HG02678 (cell line): Measurements from ENCODE around the gene SMARCC1.

ENCODE experiments used
- ATAC-seq: cut with Tn5 transposase; IDR thresholded peaks from one replicate; pipeline ENCODE4 v1.9.1; 2021; ENCODE audit warnings: mild to moderate bottlenecking, moderate library complexity; ENCODE audit not compliant: unreplicated experiment

Gene SMARCC1

DNA sequence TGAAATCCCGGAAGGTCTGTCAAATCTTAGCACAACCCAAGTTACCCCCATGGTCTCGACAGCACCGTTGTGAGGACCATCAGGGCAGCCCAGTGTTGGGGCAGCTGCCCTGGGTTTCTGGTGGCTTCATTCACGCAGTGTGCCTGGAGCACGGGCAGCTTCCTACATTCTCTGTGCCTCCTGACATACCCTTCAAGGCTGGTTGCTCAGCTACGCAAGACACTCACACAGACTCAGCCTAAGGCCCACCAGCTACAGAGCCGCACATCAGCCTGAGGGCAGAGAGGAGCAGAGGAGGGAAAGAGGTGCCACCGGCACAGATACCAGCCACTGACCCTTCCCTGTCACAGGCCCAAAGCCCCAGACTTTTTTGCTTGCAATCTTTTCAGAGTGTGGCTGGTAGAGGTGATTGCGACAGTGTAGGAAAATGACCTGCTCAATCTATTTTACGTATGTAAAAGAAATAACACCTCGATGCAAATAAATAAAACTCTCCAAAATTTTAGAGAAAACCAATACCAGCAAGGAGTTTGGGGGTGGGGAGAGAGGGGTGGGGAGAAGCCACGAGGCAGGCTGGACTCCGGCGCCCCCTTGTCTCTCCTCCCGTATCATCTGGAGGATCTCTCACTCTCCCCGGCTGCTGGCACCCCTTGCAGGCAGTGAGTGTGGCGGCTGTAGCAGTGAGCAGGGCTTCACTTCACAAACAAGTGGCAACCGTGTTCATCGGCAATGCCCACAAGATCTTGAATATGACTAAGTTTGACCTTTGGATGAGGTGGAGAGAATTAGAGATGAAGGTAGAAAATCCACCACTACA is 215.8 kb downstream of the SMARCC1 start:
- no peak for ATAC-seq

DNA sequence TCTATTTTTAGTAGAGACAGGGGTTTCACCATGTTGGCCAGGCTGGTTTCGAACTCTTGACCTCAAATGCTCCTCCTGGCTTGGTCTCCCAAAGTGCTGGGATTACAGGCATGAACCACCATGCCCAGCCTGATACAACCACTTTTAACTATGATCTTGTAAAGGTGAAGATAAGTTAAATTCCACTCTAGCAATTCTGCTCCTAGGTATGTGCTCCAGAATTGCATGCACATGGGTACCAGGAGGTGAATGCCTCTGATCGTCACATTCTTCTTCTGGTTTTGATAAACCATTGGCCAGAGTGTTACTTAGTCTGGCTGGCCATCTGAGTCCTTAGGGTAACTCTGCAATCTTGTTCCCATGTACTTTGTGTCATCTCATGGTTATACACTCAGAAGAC is 225.3 kb downstream of the SMARCC1 start:
- ATAC-seq, result no peak

DNA sequence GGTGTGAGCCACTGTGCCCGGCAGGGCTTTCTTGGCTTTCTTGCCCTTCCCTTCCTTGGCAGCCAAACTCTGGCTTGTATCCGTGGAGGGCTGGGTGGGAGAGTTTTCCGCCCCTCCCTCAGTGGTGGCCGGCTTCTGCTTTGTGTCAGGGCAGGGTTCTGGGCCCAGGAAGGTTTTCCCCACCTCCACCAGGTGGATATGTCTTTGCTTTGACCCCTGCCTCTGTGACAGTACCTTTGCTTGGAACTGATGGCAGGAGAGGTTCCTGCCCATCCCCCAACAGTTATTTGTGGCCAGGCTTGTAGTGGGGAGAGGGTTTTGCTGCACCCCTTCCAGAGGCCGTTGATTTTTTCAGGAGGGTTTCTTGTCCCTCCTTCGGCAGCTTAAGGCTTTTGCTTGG is 227.4 kb downstream of the SMARCC1 start:
- ATAC-seq, result no peak

DNA sequence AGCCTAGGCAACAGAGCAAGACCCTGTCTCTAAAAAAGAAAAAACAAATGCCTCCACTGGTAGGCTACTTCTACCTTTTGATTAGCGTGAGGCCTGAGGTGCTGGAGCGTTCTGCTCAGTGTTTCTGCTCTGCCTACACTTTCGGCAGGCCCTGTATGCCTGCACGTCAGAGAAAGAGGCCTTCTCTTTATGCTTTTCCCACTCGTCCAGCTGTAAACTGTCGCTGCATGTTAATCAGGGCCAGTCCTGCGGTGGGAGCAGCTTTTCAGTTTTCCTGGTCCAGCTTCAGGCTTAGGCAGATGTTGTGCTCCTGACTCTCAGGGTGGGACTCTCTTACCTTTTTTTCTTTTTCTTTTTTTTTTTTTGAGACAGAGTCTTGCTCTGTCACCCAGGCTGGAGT is 228.3 kb downstream of the SMARCC1 start:
- ATAC-seq, result no peak

DNA sequence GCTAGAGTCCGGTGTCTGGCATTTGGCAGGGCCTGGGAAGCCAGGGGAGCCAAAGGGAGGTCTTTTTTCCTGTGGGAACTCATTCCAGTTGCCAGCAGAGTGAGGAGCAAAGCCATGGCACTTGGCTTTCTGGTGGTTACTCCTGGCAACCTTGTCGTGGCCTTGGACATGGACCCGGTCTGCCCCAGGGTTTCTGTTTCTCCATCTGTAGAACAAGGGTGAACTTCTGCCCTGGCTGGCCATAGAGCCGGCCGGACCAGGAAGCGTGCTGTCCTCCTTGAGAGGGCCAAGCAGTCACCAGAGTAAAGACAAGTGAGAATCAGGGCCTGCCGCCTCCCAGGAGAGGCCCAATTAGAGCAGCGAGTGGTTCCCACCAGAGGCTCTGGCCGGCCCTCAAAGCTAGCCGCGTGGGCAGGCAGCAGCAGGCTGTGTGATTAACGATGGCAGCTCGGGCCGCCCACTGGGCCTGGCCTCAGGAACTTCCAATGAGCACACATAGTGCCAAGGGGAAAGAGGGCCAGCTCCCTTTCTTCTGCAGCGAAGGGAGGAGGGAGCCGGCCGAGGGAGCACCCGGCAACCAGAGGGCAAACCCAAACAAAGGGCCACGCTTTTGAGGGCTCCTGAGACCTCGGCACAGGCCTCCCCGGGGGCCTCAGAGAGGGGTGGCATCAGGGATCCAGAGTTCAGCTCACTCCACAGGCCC is 239.1 kb downstream of the SMARCC1 start:
- ATAC-seq, result no peak

DNA sequence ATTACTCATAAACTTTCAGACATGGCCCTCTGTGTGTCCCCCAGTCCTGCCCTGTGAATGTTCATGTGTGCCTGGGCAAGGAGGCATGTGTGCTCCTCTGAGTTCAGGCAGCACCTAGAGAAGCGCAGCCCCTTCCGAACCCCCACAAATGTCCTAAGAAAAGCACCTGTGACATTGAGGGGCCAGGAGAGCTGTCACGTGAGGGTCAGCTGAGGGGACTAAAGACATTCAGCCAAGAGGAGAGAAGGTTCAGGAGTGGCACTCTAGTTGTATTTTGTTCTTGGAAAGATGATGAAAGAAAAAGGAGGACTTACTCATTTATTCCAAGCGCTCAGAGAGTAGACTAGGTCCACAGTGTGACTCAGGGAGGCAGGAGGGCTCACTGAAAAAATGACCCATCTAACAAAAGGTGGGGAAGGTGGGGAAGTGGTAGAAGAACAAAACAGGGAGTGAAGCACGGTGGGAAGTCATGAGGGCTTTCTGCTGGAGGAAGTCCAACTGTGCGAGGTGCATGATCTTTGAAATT is 240.0 kb downstream of the SMARCC1 start:
- ATAC-seq, result no peak

DNA sequence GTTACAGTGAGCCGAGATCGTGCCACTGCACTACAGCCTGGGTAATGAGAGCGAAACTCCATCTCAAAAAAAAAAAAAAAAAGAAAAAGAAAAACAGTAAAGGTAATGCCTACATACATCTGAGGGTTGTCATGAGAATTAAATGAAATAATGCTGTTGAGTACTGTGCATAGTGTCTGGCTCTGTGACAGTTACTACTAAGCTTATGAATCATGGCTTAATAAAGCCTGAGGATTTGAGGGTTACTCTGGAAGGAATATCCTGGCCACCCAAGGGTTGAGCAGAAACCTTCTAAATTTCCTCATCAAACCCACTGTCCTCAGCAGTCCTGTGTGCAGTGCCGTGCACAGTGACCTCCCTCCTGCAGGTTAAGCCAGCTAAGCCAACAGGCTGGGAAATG is 241.4 kb downstream of the SMARCC1 start:
- no peak for ATAC-seq

DNA sequence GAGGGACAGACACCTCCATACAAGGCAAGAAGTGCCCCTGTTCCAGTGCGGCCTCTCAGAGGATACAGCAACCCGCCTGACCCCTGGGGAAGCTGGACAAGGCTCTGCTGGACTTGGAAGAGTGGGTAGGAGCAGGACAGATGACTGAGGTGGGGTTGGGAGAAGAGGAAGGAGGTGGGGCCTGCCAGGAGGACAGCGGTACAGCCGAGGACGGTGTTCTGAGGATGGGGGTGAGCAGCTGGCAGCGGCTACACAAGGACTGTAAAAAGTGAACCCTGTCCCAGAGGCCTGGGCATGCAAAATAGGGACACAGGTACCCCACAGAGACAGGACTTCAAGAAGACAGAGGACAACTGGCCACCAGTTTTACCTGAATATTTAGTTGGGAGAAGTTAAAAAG is 244.7 kb downstream of the SMARCC1 start:
- no peak for ATAC-seq

DNA sequence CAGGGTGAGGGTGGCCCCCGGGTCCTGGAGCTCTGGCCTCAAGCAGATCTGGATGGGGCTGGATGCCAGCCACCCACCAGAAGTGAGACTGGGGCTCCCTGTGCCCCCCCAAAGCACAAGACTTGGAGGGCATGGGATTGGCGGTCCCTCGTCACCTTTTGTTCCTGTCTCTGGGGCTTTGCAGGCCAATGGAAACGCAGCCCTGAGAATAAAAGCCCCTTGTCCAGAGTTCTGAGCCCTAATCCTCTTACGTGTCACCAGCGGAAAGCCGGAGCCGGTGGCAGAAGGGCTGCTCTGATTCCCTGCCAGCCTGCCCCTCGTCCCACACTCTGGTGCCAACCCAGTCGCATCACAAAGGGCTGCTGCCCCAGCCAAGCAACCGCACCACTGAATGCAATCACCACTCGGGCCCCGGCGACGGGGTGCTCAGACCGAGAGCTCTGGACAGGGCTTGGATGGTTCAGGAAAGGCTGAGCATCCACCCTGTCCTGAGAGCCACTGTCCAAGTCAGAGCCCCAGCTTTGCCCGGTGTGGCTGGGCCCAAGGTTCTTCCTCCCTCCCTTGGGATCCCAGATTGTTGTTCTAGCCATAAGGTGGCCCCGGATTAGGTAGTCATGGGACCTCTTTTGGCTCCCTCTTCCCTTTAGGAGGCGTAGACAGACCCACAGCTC is 245.3 kb downstream of the SMARCC1 start:
- no peak for ATAC-seq
